MM.1S (cell line): ENCODE results near the gene CP.

Experiments used
- EZH2 ChIP-seq: fragments of 300-600 bp; sonication (generic); optimal IDR thresholded peaks from 2 replicates; pipeline ENCODE3; 2017; ENCODE audit warnings: low read depth, mild to moderate bottlenecking, antibody characterized with exemption, low read length, mixed read lengths
- EZH2phosphoT487 ChIP-seq: fragments of 300-600 bp; sonication (generic); IDR thresholded peaks from 2 replicates; pipeline ENCODE4 v1.6.1; 2018; ENCODE audit warnings: antibody characterized with exemption, low read length
- TF ChIP-seq, protein P1 (sequence below): fragments of 300-600 bp; sonication (generic); IDR thresholded peaks from 2 replicates; pipeline ENCODE4 v1.5.1; 2016; ENCODE audit warnings: antibody characterized with exemption, low read length, mixed read lengths

- TF ChIP-seq, protein P1, sequence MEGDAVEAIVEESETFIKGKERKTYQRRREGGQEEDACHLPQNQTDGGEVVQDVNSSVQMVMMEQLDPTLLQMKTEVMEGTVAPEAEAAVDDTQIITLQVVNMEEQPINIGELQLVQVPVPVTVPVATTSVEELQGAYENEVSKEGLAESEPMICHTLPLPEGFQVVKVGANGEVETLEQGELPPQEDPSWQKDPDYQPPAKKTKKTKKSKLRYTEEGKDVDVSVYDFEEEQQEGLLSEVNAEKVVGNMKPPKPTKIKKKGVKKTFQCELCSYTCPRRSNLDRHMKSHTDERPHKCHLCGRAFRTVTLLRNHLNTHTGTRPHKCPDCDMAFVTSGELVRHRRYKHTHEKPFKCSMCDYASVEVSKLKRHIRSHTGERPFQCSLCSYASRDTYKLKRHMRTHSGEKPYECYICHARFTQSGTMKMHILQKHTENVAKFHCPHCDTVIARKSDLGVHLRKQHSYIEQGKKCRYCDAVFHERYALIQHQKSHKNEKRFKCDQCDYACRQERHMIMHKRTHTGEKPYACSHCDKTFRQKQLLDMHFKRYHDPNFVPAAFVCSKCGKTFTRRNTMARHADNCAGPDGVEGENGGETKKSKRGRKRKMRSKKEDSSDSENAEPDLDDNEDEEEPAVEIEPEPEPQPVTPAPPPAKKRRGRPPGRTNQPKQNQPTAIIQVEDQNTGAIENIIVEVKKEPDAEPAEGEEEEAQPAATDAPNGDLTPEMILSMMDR: no peak
- TF ChIP-seq EZH2phosphoT487 (no peak), EZH2 (no peak)
These were observed 69.2 kb downstream of the CP start for GRCh38 chr3:149152420-149152819.
